H9 (cell line): Measurements from ENCODE around the gene BABAM1. TPM values are rescaled to one million over a fixed set of nuclear protein-coding genes. Genes with fewer than 3 reads are reported as not detected.
A peak's percentile ranks its signal among the peaks of the same experiment; 100 is the strongest.

Experiments used
- DNase-seq: peaks from one replicate; pipeline ENCODE4 v3.0.0-alpha.2; 2017
- H2AFZ ChIP-seq: one replicate; pipeline ENCODE4 v1.6.1; 2013; ENCODE audit warnings: mild to moderate bottlenecking, low read length, control low read depth, moderate library complexity
- H2AK5ac ChIP-seq: 2 replicates; pipeline ENCODE4 v1.6.1; 2013; ENCODE audit warnings: low read length, control low read depth, mixed read lengths; ENCODE audit not compliant: insufficient read length
- H2BK120ac ChIP-seq: one replicate; pipeline ENCODE4 v1.6.1; 2013; ENCODE audit warnings: low read depth, mild to moderate bottlenecking, low read length, control low read depth, inconsistent platforms; ENCODE audit not compliant: poor library complexity, severe bottlenecking
- H2BK12ac ChIP-seq: 2 replicates; pipeline ENCODE4 v1.6.1; 2013; ENCODE audit warnings: low read length, control low read depth, mixed read lengths, low read depth; ENCODE audit not compliant: insufficient read length
- H2BK15ac ChIP-seq: 2 replicates; pipeline ENCODE4 v1.6.1; 2013; ENCODE audit warnings: low read depth, low read length, control low read depth
- H2BK20ac ChIP-seq: one replicate; pipeline ENCODE4 v1.6.1; 2013; ENCODE audit warnings: low read depth, mild to moderate bottlenecking, low read length, control low read depth, inconsistent platforms; ENCODE audit not compliant: poor library complexity, severe bottlenecking
- H2BK5ac ChIP-seq: 2 replicates; pipeline ENCODE4 v1.6.1; 2013; ENCODE audit warnings: low read length, control low read depth, mixed read lengths; ENCODE audit not compliant: insufficient read length
- H3K14ac ChIP-seq: 2 replicates; pipeline ENCODE4 v1.6.1; 2013; ENCODE audit warnings: low read length, control low read depth; ENCODE audit not compliant: insufficient read depth
- H3K18ac ChIP-seq: 2 replicates; pipeline ENCODE4 v1.6.1; 2013; ENCODE audit warnings: low read depth, mild to moderate bottlenecking, mixed read lengths, low read length, control low read depth; ENCODE audit not compliant: insufficient read length
- H3K23ac ChIP-seq: 2 replicates; pipeline ENCODE4 v1.6.1; 2013; ENCODE audit warnings: low read length, control low read depth, mixed read lengths, low read depth; ENCODE audit not compliant: insufficient read length
- H3K23me2 ChIP-seq: 2 replicates; pipeline ENCODE4 v1.6.1; 2013; ENCODE audit warnings: low read depth, mild to moderate bottlenecking, mixed read lengths, low read length, control low read depth; ENCODE audit not compliant: insufficient read length, poor library complexity, severe bottlenecking
- H3K27ac ChIP-seq: 2 replicates; pipeline ENCODE4 v1.5.1; 2013; ENCODE audit warnings: low read length, control low read depth, mixed read lengths, low read depth; ENCODE audit not compliant: insufficient read length
- H3K27me3 ChIP-seq: 2 replicates; pipeline ENCODE4 v1.6.1; 2013; ENCODE audit warnings: low read length, control low read depth, inconsistent platforms; ENCODE audit not compliant: insufficient read depth
- H3K4ac ChIP-seq: 2 replicates; pipeline ENCODE4 v1.6.1; 2013; ENCODE audit warnings: low read depth, mild to moderate bottlenecking, control low read depth, inconsistent platforms, low read length, moderate library complexity
- H3K4me1 ChIP-seq: 2 replicates; pipeline ENCODE4 v1.6.1; 2013; ENCODE audit warnings: low read length, control low read depth, inconsistent platforms; ENCODE audit not compliant: insufficient read depth
- H3K4me2 ChIP-seq: 2 replicates; pipeline ENCODE4 v1.6.1; 2013; ENCODE audit warnings: low read length, control low read depth, mixed read lengths; ENCODE audit not compliant: insufficient read length, insufficient read depth
- H3K56ac ChIP-seq: 2 replicates; pipeline ENCODE4 v1.6.1; 2013; ENCODE audit warnings: low read depth, mild to moderate bottlenecking, mixed read lengths, low read length, control low read depth; ENCODE audit not compliant: insufficient read length
- H3K79me1 ChIP-seq: 2 replicates; pipeline ENCODE4 v1.6.1; 2013; ENCODE audit warnings: low read depth, mild to moderate bottlenecking, moderate library complexity, low read length, control low read depth, inconsistent platforms; ENCODE audit not compliant: insufficient read depth, poor library complexity, severe bottlenecking
- H3K79me2 ChIP-seq: 2 replicates; pipeline ENCODE4 v1.6.1; 2013; ENCODE audit warnings: low read length, control low read depth, inconsistent platforms; ENCODE audit not compliant: insufficient read depth
- H3K9ac ChIP-seq: 2 replicates; pipeline ENCODE4 v1.6.1; 2013; ENCODE audit warnings: low read length, control low read depth, mixed read lengths; ENCODE audit not compliant: insufficient read length; ENCODE audit errors: extremely low read depth
- H3K9me3 ChIP-seq: one replicate; pipeline ENCODE4 v1.6.1; 2013; ENCODE audit warnings: low read depth, low read length, inconsistent platforms; ENCODE audit not compliant: control insufficient read depth
- H3T11ph ChIP-seq: one replicate; pipeline ENCODE4 v1.6.1; 2013; ENCODE audit warnings: mild to moderate bottlenecking, low read length, control low read depth, inconsistent platforms
- H4K20me1 ChIP-seq: one replicate; pipeline ENCODE4 v1.6.1; 2013; ENCODE audit not compliant: control insufficient read depth, insufficient read length, insufficient read depth
- H4K5ac ChIP-seq: 2 replicates; pipeline ENCODE4 v1.6.1; 2013; ENCODE audit warnings: low read depth, mild to moderate bottlenecking, mixed read lengths, low read length, control low read depth; ENCODE audit not compliant: insufficient read length
- H4K8ac ChIP-seq: replicated peaks from 2 replicates; pipeline ENCODE4 v1.6.1; 2013; ENCODE audit warnings: low read length, control low read depth, mixed read lengths, low read depth; ENCODE audit not compliant: insufficient read length
- H4K91ac ChIP-seq: 2 replicates; pipeline ENCODE4 v1.6.1; 2013; ENCODE audit warnings: low read depth, mild to moderate bottlenecking, moderate library complexity, mixed read lengths, low read length, control low read depth; ENCODE audit not compliant: insufficient read length
- H3K27ac Mint-ChIP-seq, 3 experiments: 2 replicates in 2 of 3; 3 replicates in 1 of 3; pipeline ENCODE4 v1.8.0; 2020 to 2021; ENCODE audit warnings: mixed read lengths in 3 of 3, mild to moderate bottlenecking in 1 of 3, moderate library complexity in 1 of 3
- H3K27me3 Mint-ChIP-seq: 2 replicates; pipeline ENCODE4 v1.8.0; 2021; ENCODE audit warnings: low read depth, mild to moderate bottlenecking, moderate library complexity, mixed read lengths
- H3K36me3 Mint-ChIP-seq, 3 experiments: 2 replicates in 2 of 3; 3 replicates in 1 of 3; pipeline ENCODE4 v1.8.0; 2020 to 2021; ENCODE audit warnings: low read depth in 3 of 3, mixed read lengths in 3 of 3; ENCODE audit not compliant: insufficient read depth in 1 of 3
- H3K4me1 Mint-ChIP-seq, 2 experiments: 2 replicates each; pipeline ENCODE4 v1.8.0; 2020; ENCODE audit warnings: mixed read lengths in 2 of 2
- H3K4me3 Mint-ChIP-seq, 2 experiments: 2 replicates in 1 of 2; 3 replicates in 1 of 2; pipeline ENCODE4 v1.8.0; 2020 to 2021; ENCODE audit warnings: mild to moderate bottlenecking in 2 of 2, mixed read lengths in 2 of 2, moderate library complexity in 1 of 2
- H3K9me3 Mint-ChIP-seq, 2 experiments: 2 replicates in 1 of 2; 3 replicates in 1 of 2; pipeline ENCODE4 v1.8.0; 2020; ENCODE audit warnings: mild to moderate bottlenecking in 2 of 2, mixed read lengths in 2 of 2, moderate library complexity in 1 of 2
- whole genome bisulfite sequencing: extraction: QIAGEN DNeasy Blood & Tissue Kit; methylation state at CpG from one replicate; pipeline ENCODE4 v1.1.7; 2013; ENCODE audit warnings: missing lambda C conversion rate, low lambda C conversion rate, mixed read lengths; ENCODE audit not compliant: insufficient read length; ENCODE audit errors: extremely low coverage; 5-methylcytosine and 5-hydroxymethylcytosine counted together
- total RNA-seq: library from RNA; stranded (reverse); gene quantifications from 2 replicates; pipeline ENCODE4 v1.2.1, GENCODE V29; 2021
- TF ChIP-seq, protein P1 (sequence below): fragments of 200-600 bp; sonication (generic); conservative IDR thresholded peaks from 3 replicates; pipeline ENCODE4 v1.8.0; 2021; ENCODE audit warnings: antibody characterized with exemption, mild to moderate bottlenecking

BABAM1 gene
- total RNA-seq, 1 experiment from 2014 or later, result 130 TPM

DNA sequence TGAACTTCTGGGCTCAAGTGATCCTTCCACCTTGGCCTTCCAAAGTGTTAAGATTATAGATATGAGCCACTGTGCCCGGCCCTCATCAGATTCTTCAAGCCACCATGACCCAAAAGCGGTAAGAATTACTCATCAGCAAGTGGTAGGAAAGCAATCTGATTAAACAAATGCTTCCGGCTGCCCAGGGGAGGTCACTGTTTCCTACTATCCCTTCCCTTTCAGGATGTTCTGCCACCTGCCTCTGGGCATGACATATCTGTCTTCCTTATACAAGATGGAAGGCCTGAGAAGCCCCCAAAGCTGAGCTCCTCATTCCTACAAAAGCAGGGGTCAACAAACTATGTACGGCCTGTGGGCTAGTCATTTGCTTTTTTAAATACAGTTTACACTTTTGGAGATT lies 29.0 kb downstream of the BABAM1 start:
- DNase-seq, result no peak
- H3T11ph ChIP-seq, result no peak overlapping the region
- H3K14ac ChIP-seq, result no peak overlapping the region
- no peak overlapping the region for H3K27ac ChIP-seq
- H3K27me3 ChIP-seq, result no peaks in the 10 kb centered on the region
- H2BK20ac ChIP-seq, result no peak overlapping the region
- H3K9me3 ChIP-seq, result no peaks in the 10 kb centered on the region
- no peak overlapping the region for H2BK5ac ChIP-seq
- H4K20me1 ChIP-seq, result no peaks in the 10 kb centered on the region
- H3K79me2 ChIP-seq, result no peaks in the 10 kb centered on the region
- H2BK15ac ChIP-seq, result no peak overlapping the region
- H3K4me2 ChIP-seq, result no peak overlapping the region
- no peaks in the 10 kb centered on the region for H3K79me1 ChIP-seq
- H2BK120ac ChIP-seq, result no peak overlapping the region
- no peak overlapping the region for H3K9ac ChIP-seq
- H2AFZ ChIP-seq, result no peak overlapping the region
- H3K23me2 ChIP-seq, result no peaks in the 10 kb centered on the region
- Mint-ChIP-seq H3K27me3 (no peaks in the 10 kb centered on the region), H3K9me3 (peaks cover 4% of the 10 kb centered on the region in 2 experiments; a peak in 3 of 5 replicates), H3K4me3 (no peak overlapping the region), H3K4me1 (peaks cover 2 to 12% of the 10 kb centered on the region in 2 experiments; a peak in 2 of 4 replicates), H3K36me3 (peaks cover 20 to 28% (median 24%) of the 10 kb centered on the region in 3 experiments), H3K27ac (no peak overlapping the region)
- H3K23ac ChIP-seq, result no peak overlapping the region
- no peak overlapping the region for H2AK5ac ChIP-seq
- no peak overlapping the region for H4K8ac ChIP-seq
- H3K4me1 ChIP-seq, result no peaks in the 10 kb centered on the region; the same call in 1 of the 2 replicates
- no peak overlapping the region for H3K18ac ChIP-seq
- no peak overlapping the region for H3K56ac ChIP-seq
- H2BK12ac ChIP-seq, result no peak overlapping the region
- TF ChIP-seq, protein P1, sequence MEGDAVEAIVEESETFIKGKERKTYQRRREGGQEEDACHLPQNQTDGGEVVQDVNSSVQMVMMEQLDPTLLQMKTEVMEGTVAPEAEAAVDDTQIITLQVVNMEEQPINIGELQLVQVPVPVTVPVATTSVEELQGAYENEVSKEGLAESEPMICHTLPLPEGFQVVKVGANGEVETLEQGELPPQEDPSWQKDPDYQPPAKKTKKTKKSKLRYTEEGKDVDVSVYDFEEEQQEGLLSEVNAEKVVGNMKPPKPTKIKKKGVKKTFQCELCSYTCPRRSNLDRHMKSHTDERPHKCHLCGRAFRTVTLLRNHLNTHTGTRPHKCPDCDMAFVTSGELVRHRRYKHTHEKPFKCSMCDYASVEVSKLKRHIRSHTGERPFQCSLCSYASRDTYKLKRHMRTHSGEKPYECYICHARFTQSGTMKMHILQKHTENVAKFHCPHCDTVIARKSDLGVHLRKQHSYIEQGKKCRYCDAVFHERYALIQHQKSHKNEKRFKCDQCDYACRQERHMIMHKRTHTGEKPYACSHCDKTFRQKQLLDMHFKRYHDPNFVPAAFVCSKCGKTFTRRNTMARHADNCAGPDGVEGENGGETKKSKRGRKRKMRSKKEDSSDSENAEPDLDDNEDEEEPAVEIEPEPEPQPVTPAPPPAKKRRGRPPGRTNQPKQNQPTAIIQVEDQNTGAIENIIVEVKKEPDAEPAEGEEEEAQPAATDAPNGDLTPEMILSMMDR, result 0 out of 3 replicates have a peak, but pooled peaks have one; percentile 11
- no peak overlapping the region for H4K5ac ChIP-seq
- H4K91ac ChIP-seq, result no peak overlapping the region
- no peak overlapping the region for H3K4ac ChIP-seq
- WGBS, result no CpG with 5 or more reads among the region's 4 CpGs
